NCI-H2171 treated with DMSO at 0.1 percent for 48 hours (cell line): ENCODE results near the gene XBP1.
A peak's percentile ranks its signal among the peaks of the same experiment; 100 is the strongest.
"Not testable (repeated sequence)": the region's sequence is repeated elsewhere in the genome, so short reads cannot be mapped to it uniquely, and the experiment has no call there.

Experiments used
- DNase-seq: peaks from one replicate; lab custom pipeline; 2025; lab: John Stamatoyannopoulos, UW

The XBP1 gene

DNA sequence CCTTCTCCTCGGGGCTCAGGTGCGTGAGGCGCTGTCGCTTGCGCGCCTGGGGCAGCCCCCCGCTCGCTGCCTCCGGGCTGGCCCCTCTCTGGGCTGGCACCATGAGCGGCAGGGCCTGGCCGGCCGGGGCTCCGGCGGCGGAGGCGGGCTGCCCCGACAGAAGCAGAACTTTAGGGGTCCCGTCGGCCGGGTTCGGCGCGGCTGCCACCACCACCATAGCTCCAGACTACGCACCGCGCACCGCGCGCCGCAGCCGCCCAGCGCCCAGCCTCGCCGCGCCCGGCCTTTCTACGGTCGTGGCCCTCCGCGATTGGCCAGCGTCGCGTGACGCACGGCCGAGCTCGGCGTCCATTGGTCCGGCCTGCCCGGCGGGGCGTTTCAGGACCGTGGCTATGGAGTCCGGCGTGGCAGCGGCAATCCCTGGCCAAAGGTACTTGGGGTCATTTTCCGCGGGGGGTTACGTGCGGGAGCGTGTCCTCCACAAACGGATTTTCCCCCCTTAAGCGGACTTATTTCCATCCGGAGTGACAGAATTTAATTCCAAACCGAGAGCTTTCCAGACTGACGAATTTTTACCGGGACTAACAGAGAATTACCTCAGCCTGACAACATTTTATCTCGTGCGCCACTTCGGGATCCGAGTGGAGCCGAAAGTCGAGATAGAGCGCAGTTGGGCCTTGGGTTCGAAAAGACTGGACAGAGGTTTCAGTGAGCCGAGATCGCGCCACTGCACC is at the start of gene XBP1:
Gene XBP1, minus strand, starts transcription at position 262 of the 734 bp plus-strand sequence.
- DNase-seq, result peak; percentile 85

- DNase-seq, result no peak
Observed at GRCh38 chr22:28846994-28847393, 46.6 kb upstream of the XBP1 start.

- DNase-seq, result not testable (repeated sequence)
Observed at GRCh38 chr22:28844277-28844676, 43.9 kb upstream of the XBP1 start.

DNA sequence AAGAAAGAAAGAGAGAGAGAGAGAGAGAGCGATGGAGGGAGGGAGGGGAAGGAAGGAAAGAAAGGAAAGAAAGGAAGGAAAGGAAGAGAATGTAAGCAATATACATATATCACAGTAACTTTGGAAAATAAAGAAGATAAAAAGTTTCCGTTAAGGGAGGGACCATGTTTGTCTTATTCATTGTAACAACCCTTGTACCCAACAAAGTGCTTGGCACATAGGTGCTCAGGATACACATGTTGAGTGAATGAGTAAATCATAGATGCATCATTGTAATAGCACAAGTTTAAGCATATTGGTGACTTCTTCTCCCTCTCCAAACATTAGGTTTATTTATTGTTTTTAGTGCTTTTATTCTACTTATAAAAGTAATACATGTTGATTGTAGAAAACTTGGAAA is 43.3 kb upstream of the XBP1 start:
- DNase-seq, result no peak

GRCh38 chr22:28841111-28841510 is 40.7 kb upstream of the XBP1 start:
- no peak for DNase-seq

DNA sequence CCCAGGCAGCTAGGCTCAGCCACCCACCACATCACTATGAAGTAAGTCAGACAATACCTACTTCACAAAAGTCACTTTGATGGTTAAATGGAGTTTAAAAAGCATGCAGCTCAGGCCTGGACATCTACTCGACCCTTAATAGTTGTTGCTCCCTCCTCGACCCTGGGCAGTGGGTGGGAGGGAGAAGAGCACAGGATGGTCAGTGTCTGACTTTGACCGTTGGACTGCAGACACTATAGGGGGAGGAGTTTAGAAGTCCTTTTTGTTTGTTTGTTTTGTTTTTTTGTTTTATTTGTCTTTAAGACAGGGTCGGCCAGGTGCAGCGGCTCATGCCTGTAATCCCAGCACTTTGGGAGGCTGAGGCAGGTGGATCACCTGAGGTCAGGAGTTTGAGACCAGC is 38.6 kb upstream of the XBP1 start:
- DNase-seq, result no peak

GRCh38 chr22:28837640-28838039 is 37.3 kb upstream of the XBP1 start:
- no peak for DNase-seq

DNA sequence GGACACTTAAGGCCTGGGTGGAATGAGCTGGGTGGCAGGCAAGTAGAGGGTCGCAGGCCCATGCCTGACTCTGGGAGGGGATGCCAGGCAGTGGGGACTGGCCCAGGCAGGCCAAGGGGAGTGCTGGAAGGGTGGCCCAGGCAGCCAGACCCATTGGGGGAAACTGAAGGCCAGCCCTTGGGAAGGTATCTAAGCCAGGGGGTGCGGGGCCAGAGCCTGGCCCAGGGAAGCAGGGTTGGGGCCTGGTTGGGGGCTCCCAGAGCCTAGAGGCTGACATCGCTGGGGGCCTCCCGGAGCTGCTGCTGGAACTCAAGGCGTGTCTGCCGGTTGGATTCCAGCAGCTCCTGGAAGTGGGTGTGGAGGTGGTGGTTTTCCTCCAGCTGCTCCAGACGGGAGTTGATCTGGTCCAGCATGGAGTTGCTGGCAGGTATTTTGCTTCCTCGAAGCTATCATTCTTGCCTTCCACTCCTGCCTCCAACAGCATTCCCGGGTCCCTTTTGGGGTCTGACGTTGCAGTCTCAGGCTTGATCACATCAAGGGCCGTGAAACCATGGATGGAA is 35.3 kb upstream of the XBP1 start:
- DNase-seq, result no peak

- DNase-seq, result no peak
Observed at GRCh38 chr22:28833276-28833923, 33.0 kb upstream of the XBP1 start.

DNA sequence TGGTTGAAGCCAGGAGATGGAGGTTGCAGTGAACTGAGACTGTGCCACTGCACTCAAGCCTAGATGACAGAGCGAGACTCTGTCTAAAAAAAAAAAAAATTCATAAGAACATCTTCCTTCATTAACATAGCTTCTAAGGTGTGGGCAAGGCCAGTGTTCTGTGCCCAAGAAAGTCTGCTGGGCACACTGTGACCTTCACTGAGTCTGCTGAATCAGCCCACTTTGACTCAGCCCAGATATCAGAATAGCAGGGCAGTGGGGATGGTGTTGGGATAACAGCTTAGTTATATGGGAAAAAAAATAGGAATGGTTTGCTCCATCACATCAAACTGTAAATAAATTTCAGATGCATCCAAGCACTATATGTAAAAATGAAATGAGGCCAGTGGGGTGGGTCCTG is 32.4 kb upstream of the XBP1 start:
- DNase-seq, result no peak

DNA sequence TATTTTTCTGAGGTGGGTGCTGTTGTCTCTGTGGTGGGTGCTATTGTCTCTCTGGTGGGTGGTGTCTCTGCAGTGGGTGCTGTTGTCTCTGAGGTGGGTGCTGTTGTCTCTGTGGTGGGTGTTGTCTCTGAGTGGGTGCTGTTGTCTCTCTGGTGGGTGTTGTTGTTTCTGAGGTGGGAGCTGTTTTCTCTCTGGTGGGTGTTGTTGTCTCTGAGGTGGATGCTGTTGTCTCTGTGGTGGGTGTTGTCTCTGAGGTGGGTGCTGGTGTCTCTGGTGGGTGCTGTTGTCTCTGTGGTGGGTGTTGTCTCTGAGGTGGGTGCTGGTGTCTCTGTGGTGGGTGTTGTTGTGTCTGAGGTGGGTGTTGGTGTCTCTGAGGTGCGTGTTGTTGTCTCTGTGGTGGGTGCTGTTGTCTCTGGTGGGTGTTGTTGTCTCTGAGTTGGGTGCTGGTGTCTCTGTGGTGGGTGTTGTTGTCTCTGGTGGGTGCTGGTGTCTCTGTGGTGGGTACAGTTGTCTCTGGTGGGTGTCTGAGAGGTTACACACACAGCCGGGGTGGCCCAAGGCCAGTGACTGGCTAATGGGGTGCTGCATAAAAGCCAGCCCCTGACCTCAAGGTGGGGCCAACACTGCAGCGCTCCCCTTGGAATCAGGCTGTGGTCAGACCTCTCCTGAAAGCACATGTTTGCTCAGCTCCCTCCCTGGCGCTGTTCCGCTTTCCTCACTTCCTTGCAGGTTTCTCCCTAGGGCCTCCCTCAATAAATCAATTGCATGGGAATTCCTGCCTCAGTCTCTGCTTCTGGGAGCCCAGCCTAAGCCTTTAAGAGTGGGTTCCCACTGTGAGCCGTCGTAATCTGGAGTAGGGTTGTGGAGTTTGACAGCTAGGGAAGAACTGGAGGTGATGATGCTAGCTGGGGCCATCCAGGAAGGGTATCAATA is 31.0 kb upstream of the XBP1 start:
- no peak for DNase-seq

DNA sequence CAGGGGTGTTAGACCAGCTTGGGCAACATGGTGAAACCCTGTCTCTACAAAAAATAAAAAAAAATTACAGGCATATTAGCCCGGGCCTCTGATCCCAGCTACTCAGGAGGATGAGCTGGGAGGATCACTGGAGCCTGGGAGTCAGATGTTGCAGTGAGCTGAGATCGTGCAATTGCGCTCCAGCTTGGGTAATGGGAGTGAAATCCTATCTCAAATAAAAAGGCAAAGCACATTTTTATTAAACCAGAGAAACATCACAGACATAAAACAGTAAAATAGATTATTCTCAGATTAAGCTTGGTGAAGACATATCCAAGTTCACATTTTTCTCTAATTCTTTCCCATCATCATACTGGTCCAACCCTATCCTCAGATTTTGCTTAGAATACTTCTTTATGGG is 30.1 kb upstream of the XBP1 start:
- DNase-seq, result no peak

DNA sequence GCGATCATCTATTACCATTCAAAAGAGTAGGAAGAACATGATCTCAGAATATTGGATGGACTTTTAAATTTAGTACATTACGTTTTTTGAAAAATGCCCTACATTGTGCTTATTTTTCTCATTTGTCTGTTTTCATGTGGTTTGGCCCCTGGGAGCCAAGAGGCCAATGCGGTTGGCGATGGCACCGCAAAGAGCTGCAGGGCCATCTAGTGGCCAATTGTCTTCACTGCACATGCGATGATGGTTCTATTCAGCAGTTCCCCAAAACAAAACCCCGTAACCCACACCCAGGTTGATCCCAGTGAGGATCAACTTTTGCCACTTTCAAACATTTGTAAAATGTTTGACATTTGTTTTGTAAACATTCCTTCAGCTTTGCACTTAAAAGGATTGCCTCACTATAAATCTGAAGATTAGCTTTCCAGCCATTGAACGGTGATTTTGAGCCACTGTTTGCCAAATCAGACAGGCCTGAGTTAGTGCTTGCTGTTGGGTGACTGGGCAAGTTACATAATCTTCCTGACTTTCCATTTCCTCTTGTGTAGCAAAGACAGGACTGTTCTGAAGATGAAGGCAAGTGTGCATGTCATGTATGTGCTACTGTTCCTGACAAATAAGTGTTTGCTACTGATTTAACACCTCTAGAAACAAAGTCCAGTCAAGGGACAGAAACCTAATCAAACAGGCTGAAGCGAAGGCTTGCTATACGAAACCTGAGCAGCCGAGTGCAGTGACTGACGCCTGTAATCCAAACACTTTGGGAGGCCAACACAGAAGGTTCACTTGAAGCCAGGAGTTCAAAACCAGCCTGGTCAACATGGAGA is 29.2 kb upstream of the XBP1 start:
- peak; percentile 51 for DNase-seq

- DNase-seq, result no peak
Observed at GRCh38 chr22:28826921-28827320, 26.6 kb upstream of the XBP1 start.

DNA sequence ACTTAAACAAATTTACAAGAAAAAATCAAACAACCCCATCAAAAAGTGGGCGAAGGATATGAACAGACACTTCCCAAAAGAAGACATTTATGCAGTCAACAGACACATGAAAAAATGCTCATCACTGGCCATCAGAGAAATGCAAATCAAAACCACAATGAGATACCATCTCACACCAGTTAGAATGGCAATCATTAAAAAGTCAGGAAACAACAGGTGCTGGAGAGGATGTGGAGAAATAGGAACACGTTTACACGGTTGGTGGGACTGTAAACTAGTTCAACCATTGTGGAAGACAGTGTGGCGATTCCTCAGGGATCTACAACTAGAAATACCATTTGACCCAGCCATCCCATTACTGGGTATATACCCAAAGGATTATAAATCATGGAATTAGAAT is 26.1 kb upstream of the XBP1 start:
- DNase-seq, result not testable (repeated sequence)

GRCh38 chr22:28824455-28824854 is 24.1 kb upstream of the XBP1 start:
- DNase-seq, result not testable (repeated sequence)

GRCh38 chr22:28822930-28823551 is 22.7 kb upstream of the XBP1 start:
- DNase-seq, result peak; percentile 91

- DNase-seq, result no peak
Observed at GRCh38 chr22:28821452-28821851, 21.1 kb upstream of the XBP1 start.

GRCh38 chr22:28820885-28821284 is 20.5 kb upstream of the XBP1 start:
- DNase-seq, result no peak

DNA sequence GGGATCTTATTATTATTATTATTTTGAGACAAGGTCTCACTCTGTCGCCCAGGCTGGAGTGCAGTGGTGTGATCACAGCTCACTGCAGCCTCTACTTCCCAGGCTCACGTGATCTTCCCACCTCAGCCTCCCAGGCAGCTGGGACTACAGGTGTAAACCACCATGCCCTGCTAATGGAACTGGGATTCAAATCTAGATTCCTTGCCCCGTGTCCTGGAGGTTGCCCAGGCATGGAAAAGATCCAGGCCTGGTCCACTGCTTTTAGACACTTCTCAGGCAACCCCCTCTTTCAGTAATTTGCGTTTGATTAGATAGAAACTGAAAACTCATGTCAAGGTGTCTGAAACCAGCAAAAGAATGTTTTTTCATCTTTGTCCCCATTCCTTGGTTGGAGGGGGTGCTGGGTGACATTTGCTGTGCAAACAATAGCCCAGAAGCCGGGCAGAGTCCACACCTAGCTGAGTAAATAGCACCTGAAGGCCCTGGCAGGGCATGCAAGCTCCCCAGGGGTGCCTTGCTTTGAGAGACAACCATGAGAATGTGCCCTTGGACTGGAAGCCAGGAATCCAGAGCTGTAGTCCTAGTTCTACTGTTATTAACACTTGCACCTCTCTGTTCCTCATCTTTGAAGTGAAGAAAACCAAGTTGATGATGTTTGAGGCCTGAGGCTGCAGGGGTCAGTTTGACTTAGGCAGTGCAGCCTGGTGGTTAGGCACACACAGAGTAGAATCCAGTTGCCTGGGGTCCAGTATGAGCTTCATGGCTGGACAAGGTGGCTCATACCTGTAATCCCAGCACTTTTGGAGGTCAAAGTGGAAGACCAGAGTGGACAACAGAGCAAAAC is 19.1 kb upstream of the XBP1 start:
- no peak for DNase-seq
